Type B pancreatic cell (in vitro differentiated cells): ENCODE data around the gene CRACR2A. TPM values are rescaled to one million over a fixed set of nuclear protein-coding genes. Genes with fewer than 3 reads are reported as not detected.

ENCODE experiments used
- DNase-seq: peaks from one replicate; pipeline ENCODE4 v3.0.0; 2021; ENCODE audit warnings: mixed read lengths; ENCODE audit not compliant: unreplicated experiment; ENCODE audit errors: extremely low spot score
- H3K27ac Mint-ChIP-seq: 2 replicates; pipeline ENCODE4 v1.8.0; 2021; ENCODE audit warnings: mild to moderate bottlenecking, mixed read lengths
- H3K27me3 Mint-ChIP-seq: 2 replicates; pipeline ENCODE4 v1.8.0; 2021; ENCODE audit warnings: mixed read lengths
- H3K36me3 Mint-ChIP-seq: 2 replicates; pipeline ENCODE4 v1.8.0; 2021; ENCODE audit warnings: mixed read lengths
- H3K4me1 Mint-ChIP-seq: one replicate; pipeline ENCODE4 v1.8.0; 2021; ENCODE audit warnings: mixed read lengths; ENCODE audit not compliant: unreplicated experiment
- H3K4me3 Mint-ChIP-seq: 2 replicates; pipeline ENCODE4 v1.8.0; 2021; ENCODE audit warnings: mild to moderate bottlenecking, mixed read lengths
- H3K9me3 Mint-ChIP-seq: 2 replicates; pipeline ENCODE4 v1.8.0; 2021; ENCODE audit warnings: mixed read lengths
- total RNA-seq: library from RNA; stranded (reverse); gene quantifications from 2 replicates; pipeline ENCODE4 v1.2.1, GENCODE V29; 2021; ENCODE audit warnings: low replicate concordance
- TF ChIP-seq, protein P1 (sequence below): fragments of 200-600 bp; sonication (generic); conservative IDR thresholded peaks from 2 replicates; pipeline ENCODE4 v1.5.0; 2021; ENCODE audit warnings: antibody characterized with exemption, mild to moderate bottlenecking

The CRACR2A gene
- total RNA-seq, 1 donor from 2014 or later, result 1.9 TPM

DNA sequence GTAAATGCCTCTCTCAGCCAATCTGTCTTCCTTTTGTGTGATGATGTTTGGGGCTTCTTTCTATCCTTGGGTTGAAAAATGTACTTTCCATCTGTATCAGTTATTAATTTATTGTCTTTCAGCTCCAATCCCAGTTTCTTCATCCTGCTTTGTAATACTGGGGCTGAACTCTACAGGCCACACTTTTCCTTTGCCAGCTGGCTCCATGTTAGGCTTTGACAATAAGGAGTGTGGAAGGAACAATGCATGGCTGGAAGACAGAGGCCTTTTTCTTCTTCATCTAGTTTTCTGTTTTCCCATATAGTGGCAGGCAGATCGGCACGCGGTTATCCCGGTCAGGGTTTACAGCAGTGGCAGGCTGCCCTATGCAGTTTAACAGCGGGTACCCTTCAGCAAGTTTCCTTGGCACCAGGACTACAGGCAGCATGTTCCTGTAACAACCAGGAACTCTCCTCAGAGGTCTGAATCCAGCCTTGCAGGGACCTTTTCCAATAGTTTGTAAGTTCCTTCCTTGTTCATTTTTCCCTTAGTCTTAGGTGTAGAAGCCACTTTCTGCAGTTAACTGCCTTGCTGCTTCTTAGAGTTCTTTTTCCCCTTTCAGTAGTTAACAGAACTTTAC lies 38.5 kb upstream of the CRACR2A start:
- no peak for DNase-seq
- H3K27me3 Mint-ChIP-seq, result peaks cover 5% of the 10 kb centered on the region
- H3K27ac Mint-ChIP-seq, result no peak overlapping the region
- no peak overlapping the region for H3K4me3 Mint-ChIP-seq
- TF ChIP-seq, protein P1, sequence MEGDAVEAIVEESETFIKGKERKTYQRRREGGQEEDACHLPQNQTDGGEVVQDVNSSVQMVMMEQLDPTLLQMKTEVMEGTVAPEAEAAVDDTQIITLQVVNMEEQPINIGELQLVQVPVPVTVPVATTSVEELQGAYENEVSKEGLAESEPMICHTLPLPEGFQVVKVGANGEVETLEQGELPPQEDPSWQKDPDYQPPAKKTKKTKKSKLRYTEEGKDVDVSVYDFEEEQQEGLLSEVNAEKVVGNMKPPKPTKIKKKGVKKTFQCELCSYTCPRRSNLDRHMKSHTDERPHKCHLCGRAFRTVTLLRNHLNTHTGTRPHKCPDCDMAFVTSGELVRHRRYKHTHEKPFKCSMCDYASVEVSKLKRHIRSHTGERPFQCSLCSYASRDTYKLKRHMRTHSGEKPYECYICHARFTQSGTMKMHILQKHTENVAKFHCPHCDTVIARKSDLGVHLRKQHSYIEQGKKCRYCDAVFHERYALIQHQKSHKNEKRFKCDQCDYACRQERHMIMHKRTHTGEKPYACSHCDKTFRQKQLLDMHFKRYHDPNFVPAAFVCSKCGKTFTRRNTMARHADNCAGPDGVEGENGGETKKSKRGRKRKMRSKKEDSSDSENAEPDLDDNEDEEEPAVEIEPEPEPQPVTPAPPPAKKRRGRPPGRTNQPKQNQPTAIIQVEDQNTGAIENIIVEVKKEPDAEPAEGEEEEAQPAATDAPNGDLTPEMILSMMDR, result no peak
- H3K4me1 Mint-ChIP-seq, result peaks cover 5% of the 10 kb centered on the region
- H3K36me3 Mint-ChIP-seq, result peaks cover 24% of the 10 kb centered on the region
- H3K9me3 Mint-ChIP-seq, result no peaks in the 10 kb centered on the region

DNA sequence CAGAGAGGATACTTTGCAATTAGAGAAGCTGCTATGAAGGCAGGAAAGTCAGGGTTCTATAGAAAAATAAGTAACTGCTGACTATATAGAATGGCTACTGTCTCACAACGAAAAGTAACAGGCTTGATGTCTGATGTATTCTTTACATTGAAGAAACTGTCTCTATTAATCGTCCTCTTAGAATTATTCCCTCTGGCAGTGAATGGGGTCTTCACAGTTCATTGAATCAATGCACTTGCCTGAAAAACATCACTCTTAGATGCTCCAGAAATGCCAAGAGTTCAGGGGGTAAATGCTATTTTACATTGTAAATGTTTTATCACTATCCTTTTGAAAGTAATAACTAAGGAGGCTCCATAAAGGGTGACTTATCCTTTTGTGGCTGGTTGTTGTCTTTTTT lies 37.7 kb upstream of the CRACR2A start:
- Mint-ChIP-seq H3K36me3 (peaks cover 24% of the 10 kb centered on the region), H3K4me1 (peaks cover 5% of the 10 kb centered on the region), H3K27ac (no peak overlapping the region), H3K9me3 (no peaks in the 10 kb centered on the region), H3K4me3 (no peak overlapping the region), H3K27me3 (peaks cover 5% of the 10 kb centered on the region)
- TF ChIP-seq, protein P1, result no peak
- DNase-seq, result no peak

DNA sequence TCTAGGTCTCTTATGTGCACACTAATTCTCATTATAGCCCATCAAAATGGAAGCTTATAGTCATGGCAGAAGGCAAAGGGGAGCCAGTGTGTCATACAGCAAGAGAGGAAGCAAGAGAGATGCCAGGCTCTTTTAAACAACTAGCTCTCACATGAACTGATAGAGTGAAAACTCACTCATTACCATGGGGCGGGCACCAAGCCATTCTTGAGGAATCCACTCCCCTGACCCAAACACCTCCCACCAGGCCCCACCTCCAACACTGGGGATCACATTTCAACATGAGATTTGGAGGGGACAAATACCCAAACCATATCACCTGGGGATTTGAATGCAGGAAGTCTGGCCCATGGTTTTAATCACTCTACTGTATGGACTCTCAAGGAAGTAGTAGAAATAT lies 36.9 kb upstream of the CRACR2A start:
- Mint-ChIP-seq H3K36me3 (peaks cover 24% of the 10 kb centered on the region), H3K9me3 (no peaks in the 10 kb centered on the region), H3K27ac (no peak overlapping the region), H3K27me3 (peaks cover 5% of the 10 kb centered on the region), H3K4me1 (no peaks in the 10 kb centered on the region), H3K4me3 (no peak overlapping the region)
- no peak for DNase-seq
- TF ChIP-seq, protein P1, result no peak

DNA sequence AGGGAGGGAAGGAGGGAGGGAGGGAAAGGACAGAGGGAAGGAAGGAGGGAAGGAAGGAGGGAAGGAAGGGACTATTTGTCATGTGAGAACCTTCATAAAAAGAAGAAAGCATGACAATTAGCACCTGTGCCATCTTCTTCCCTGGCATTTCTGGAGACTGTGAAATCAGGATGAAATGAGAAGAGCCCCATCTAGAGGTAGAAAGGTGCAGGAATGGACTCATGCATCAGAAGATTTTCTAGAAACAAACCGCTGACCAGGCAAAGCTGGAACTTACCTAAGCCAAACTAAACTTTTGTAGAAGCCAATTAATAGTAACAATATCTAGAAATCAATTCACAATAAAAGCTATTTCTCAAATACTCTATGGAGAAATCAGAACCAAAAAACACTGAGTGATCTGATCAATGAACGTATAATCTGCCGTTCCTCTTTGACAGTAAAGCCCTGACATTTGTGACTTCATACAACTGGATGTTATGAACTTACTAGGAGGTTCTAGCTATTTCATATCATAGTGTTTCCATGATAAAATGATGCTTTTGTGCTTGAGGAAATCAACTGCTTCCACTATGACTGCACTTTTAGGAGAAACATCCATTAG lies 24.4 kb upstream of the CRACR2A start:
- Mint-ChIP-seq H3K9me3 (no peaks in the 10 kb centered on the region), H3K4me1 (no peaks in the 10 kb centered on the region), H3K27ac (no peak overlapping the region), H3K4me3 (no peak overlapping the region), H3K36me3 (no peaks in the 10 kb centered on the region), H3K27me3 (peaks cover 16% of the 10 kb centered on the region)
- no peak for DNase-seq
- TF ChIP-seq, protein P1, result peak; percentile 83

DNA sequence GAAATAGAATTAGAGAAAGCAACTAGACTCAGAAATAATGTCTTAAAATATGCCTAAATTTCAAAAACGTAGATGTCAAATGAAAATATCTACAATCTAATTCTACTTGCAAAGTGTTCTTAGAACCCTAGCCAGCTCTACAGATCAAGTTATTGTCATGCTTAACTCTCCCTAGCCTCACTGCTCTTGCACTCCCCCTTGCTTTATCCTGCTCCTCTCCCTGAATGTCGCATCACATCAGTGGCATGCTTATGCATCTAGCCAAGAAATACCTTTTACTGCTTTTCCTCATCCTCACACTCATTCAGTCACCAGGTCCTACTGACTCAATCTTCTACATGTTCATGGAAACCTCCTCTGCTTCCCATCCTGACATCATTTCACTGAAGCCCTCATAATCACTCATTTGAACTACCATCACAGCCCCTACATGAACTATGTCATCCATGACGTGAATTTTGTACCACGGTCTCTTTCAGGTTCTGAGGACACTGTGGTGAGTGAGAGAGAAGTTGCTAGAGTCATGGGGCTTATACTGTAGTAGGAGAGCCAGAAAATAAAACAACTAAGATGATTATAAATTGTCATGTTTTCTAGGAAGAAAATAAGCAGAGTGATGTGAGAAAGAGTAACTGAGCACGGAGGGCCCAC lies 22.6 kb upstream of the CRACR2A start:
- no peak overlapping the region for H3K27ac Mint-ChIP-seq

More for the DNA sequence above, 22.6 kb upstream of the CRACR2A start:
- Mint-ChIP-seq H3K4me3 (no peak overlapping the region), H3K27me3 (peaks cover 18% of the 10 kb centered on the region), H3K9me3 (no peaks in the 10 kb centered on the region), H3K4me1 (no peaks in the 10 kb centered on the region), H3K36me3 (no peaks in the 10 kb centered on the region)
- TF ChIP-seq, protein P1, result no peak
- DNase-seq, result no peak
